ENCODE data around the gene SF3B3.
"Not testable (repeated sequence)": the region's sequence is repeated elsewhere in the genome, so short reads cannot be mapped to it uniquely, and the experiment has no call there.

DNA sequence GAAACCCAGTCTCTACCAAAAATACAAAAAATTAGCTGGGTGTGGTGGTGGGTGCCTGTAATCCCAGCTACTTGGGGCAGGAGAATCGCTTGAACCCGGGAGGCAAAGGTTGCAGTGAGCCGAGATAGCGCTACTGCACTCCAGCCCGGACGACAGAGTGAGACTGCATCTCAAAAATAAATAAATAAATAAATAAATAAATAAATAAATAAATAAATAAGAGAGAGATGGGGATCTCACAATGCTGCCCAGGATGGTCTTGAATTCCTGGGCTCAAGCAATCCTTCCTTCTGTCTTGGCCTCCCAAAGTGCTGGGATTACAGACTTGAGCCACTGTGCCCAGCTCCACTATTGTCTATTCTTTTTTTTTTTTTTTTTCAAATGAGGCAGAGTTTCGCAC lies 6.3 kb downstream of the SF3B3 start:
- TF ChIP-seq, protein P1, sequence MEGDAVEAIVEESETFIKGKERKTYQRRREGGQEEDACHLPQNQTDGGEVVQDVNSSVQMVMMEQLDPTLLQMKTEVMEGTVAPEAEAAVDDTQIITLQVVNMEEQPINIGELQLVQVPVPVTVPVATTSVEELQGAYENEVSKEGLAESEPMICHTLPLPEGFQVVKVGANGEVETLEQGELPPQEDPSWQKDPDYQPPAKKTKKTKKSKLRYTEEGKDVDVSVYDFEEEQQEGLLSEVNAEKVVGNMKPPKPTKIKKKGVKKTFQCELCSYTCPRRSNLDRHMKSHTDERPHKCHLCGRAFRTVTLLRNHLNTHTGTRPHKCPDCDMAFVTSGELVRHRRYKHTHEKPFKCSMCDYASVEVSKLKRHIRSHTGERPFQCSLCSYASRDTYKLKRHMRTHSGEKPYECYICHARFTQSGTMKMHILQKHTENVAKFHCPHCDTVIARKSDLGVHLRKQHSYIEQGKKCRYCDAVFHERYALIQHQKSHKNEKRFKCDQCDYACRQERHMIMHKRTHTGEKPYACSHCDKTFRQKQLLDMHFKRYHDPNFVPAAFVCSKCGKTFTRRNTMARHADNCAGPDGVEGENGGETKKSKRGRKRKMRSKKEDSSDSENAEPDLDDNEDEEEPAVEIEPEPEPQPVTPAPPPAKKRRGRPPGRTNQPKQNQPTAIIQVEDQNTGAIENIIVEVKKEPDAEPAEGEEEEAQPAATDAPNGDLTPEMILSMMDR (IDR thresholded peaks at IDR 0.05 in 2 of 3, conservative IDR thresholded peaks at IDR 0.05 in 1 of 3; ENCODE audit: borderline replicate concordance in 1 of 3, insufficient read depth in 1 of 3, low read depth in 2 of 3, low read length in 2 of 3), result not testable (repeated sequence)
- not testable (repeated sequence) for TF ChIP-seq POLR2AphosphoS5 (IDR thresholded peaks at IDR 0.05; ENCODE audit: low read depth, low read length); POLR2A (IDR thresholded peaks at IDR 0.05; ENCODE audit: borderline replicate concordance, extremely low read depth, insufficient read depth, insufficient read length); SIN3A (IDR thresholded peaks at IDR 0.05; ENCODE audit: low read depth)
- TF ChIP-seq, protein P2, sequence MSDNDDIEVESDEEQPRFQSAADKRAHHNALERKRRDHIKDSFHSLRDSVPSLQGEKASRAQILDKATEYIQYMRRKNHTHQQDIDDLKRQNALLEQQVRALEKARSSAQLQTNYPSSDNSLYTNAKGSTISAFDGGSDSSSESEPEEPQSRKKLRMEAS (IDR thresholded peaks at IDR 0.05), result not testable (repeated sequence)
